Sigmoid colon (tissue), 4 donors: ENCODE measurements around the gene MUC6.

Source experiments
- EP300 ChIP-seq, 4 donors: sonication (generic); formaldehyde crosslinking; IDR thresholded peaks; one replicate each; pipeline ENCODE4 v1.6.1; 2017; ENCODE audit warnings: antibody characterized with exemption in 4 of 4
- POLR2A ChIP-seq, 2 donors: fragments of 450-650 bp; IDR thresholded peaks; one replicate each; pipeline ENCODE4 v1.6.1; 2016; ENCODE audit warnings: antibody characterized with exemption in 2 of 2, mild to moderate bottlenecking in 2 of 2, moderate library complexity in 2 of 2
- POLR2AphosphoS5 ChIP-seq, 4 donors: sonication (generic); formaldehyde crosslinking; IDR thresholded peaks; one replicate each; pipeline ENCODE4 v1.6.1; 2017; ENCODE audit warnings: antibody characterized with exemption in 4 of 4
- TF ChIP-seq, protein P1 (sequence below), 4 experiments: fragments of 450-650 bp in 3 of 4; fragments of 200-600 bp in 1 of 4; IDR thresholded peaks; one replicate each; pipeline ENCODE4 v1.5.1; 2016 to 2019; ENCODE audit warnings: antibody characterized with exemption in 4 of 4, mild to moderate bottlenecking in 3 of 4, moderate library complexity in 2 of 4

- TF ChIP-seq, protein P1, sequence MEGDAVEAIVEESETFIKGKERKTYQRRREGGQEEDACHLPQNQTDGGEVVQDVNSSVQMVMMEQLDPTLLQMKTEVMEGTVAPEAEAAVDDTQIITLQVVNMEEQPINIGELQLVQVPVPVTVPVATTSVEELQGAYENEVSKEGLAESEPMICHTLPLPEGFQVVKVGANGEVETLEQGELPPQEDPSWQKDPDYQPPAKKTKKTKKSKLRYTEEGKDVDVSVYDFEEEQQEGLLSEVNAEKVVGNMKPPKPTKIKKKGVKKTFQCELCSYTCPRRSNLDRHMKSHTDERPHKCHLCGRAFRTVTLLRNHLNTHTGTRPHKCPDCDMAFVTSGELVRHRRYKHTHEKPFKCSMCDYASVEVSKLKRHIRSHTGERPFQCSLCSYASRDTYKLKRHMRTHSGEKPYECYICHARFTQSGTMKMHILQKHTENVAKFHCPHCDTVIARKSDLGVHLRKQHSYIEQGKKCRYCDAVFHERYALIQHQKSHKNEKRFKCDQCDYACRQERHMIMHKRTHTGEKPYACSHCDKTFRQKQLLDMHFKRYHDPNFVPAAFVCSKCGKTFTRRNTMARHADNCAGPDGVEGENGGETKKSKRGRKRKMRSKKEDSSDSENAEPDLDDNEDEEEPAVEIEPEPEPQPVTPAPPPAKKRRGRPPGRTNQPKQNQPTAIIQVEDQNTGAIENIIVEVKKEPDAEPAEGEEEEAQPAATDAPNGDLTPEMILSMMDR (IDR thresholded peaks at IDR 0.05) = no peak
- no peak for TF ChIP-seq POLR2AphosphoS5 (IDR thresholded peaks at IDR 0.05)
- TF ChIP-seq EP300 (IDR thresholded peaks at IDR 0.05) = no peak
- no peak for TF ChIP-seq POLR2A (IDR thresholded peaks at IDR 0.05)
These were observed 5.0 kb upstream of the MUC6 start for GRCh38 chr11:1041471-1041870.
